ENCODE measurements around the gene PIK3R1.

DNA sequence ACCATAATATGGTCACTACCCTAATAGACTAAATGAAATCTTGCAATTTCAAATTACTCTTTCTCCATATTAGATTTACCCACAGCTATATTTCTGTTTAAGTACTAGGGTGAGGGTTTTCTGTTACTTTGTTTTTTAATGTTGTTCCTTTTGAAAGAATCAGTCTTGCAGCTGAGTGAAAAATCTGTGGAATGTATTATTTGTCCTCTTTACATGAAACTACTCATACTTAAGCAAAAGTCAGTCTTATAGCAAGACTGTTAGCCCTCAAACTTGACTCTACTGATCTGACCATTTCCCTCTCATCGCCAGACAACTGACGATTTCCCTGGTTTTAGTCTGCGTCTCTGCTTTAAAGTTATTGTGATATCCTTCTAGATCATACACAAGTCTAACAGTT lies 84.0 kb downstream of the PIK3R1 start:
- TF ChIP-seq TAF1 (IDR thresholded peaks at IDR 0.05; ENCODE audit: borderline replicate concordance, low read depth, low read length) (no peak), POLR2AphosphoS5 (IDR thresholded peaks at IDR 0.05; ENCODE audit: low read depth, low read length) (no peak)

Measured in GM12892 (cell line).